Activated naive CD8-positive, alpha-beta T cell treated with anti-CD3 and anti-CD28 coated beads, Interleukin-2, amount 50 U/mL, for 24 hours (primary cell): ENCODE results near the gene ACTR3C.
"Not testable (repeated sequence)": the region's sequence is repeated elsewhere in the genome, so short reads cannot be mapped to it uniquely, and the experiment has no call there.

Source experiments
- ATAC-seq: fragments of 150-1000 bp; cut with Tn5 transposase; one replicate; pipeline ENCODE4 v1.10.0; 2021
- DNase-seq: peaks from one replicate; pipeline ENCODE4 v3.0.0; 2021
- H3K27ac Mint-ChIP-seq: one replicate; pipeline ENCODE4 v1.8.0; 2021; ENCODE audit warnings: mild to moderate bottlenecking, mixed read lengths
- H3K27me3 Mint-ChIP-seq: one replicate; pipeline ENCODE4 v1.8.0; 2021; ENCODE audit warnings: mixed read lengths
- H3K36me3 Mint-ChIP-seq: one replicate; pipeline ENCODE4 v1.8.0; 2021; ENCODE audit warnings: low read depth, mixed read lengths
- H3K4me1 Mint-ChIP-seq: one replicate; pipeline ENCODE4 v1.8.0; 2021; ENCODE audit warnings: mixed read lengths
- H3K4me3 Mint-ChIP-seq: one replicate; pipeline ENCODE4 v1.8.0; 2021; ENCODE audit warnings: mild to moderate bottlenecking, moderate library complexity, mixed read lengths
- H3K9me3 Mint-ChIP-seq: one replicate; pipeline ENCODE4 v1.8.0; 2021; ENCODE audit warnings: mixed read lengths

The ACTR3C gene

GRCh38 chr7:150206848-150207247 lies 116.5 kb downstream of the ACTR3C start:
- not testable (repeated sequence) for H3K27ac Mint-ChIP-seq, DNase-seq, ATAC-seq, H3K36me3 Mint-ChIP-seq, H3K4me1 Mint-ChIP-seq, H3K27me3 Mint-ChIP-seq, H3K4me3 Mint-ChIP-seq, H3K9me3 Mint-ChIP-seq

- H3K4me1 Mint-ChIP-seq, H3K36me3 Mint-ChIP-seq, ATAC-seq, H3K4me3 Mint-ChIP-seq, H3K27me3 Mint-ChIP-seq, DNase-seq, H3K9me3 Mint-ChIP-seq, H3K27ac Mint-ChIP-seq: not testable (repeated sequence)
Measured at GRCh38 chr7:150205866-150206265, 117.5 kb downstream of the ACTR3C start.

- not testable (repeated sequence) for H3K9me3 Mint-ChIP-seq, ATAC-seq, H3K4me3 Mint-ChIP-seq, H3K27ac Mint-ChIP-seq, H3K27me3 Mint-ChIP-seq, H3K4me1 Mint-ChIP-seq, DNase-seq, H3K36me3 Mint-ChIP-seq
Measured at GRCh38 chr7:150204577-150204976, 118.8 kb downstream of the ACTR3C start.

GRCh38 chr7:150202894-150203293 lies 120.5 kb downstream of the ACTR3C start:
- not testable (repeated sequence) for H3K27me3 Mint-ChIP-seq, H3K4me1 Mint-ChIP-seq, DNase-seq, H3K27ac Mint-ChIP-seq, H3K4me3 Mint-ChIP-seq, H3K9me3 Mint-ChIP-seq, H3K36me3 Mint-ChIP-seq, ATAC-seq
